GM21576 (cell line): Measurements from ENCODE around the gene RNF157.

Source experiments
- ATAC-seq: cut with Tn5 transposase; IDR thresholded peaks from one replicate; pipeline ENCODE4 v1.9.1; 2021; ENCODE audit warnings: mild to moderate bottlenecking, moderate library complexity; ENCODE audit not compliant: unreplicated experiment

RNF157 gene

DNA sequence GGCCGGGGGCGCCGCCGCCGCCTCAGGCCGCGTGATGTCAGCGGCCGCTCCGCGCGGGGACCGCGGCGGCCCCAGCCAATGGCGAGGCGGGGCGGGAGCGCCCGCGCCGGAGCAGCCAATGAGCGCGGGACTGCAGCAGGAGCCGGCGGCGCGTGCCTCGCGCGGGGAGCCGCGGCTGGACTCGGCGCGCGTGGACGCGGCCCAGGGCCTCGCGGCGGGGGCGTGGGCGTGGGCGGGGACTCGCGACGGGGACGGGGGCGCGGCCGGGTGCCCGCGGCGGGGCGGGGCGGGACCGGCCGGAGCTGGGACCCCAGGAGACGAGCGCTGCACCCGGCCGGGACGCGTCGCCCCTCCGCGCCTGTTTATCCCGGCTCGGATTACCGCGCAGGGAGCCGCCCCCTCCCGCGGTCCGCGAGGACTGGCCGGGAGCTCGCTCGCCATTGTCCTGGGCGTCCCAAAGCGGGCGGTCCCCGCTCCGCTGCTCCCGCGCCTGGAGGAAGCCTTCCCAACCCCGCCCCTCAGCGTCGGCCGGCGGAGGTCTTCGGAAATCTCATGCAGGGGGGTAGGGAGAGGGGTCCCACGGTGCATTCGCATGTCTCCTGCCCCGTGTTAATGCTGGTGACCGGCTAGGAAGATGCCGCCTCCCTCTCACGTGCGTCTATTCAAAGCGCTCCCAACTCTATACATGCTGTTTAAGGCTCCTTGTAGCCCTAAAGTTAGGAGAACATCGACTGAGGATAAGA lies at the start of gene RNF157:
Gene RNF157 (minus strand): TSS at position 33 of the 743 bp plus-strand sequence. CDS start 253 bp downstream, outside the sequence.
- peak; percentile 59 for ATAC-seq

DNA sequence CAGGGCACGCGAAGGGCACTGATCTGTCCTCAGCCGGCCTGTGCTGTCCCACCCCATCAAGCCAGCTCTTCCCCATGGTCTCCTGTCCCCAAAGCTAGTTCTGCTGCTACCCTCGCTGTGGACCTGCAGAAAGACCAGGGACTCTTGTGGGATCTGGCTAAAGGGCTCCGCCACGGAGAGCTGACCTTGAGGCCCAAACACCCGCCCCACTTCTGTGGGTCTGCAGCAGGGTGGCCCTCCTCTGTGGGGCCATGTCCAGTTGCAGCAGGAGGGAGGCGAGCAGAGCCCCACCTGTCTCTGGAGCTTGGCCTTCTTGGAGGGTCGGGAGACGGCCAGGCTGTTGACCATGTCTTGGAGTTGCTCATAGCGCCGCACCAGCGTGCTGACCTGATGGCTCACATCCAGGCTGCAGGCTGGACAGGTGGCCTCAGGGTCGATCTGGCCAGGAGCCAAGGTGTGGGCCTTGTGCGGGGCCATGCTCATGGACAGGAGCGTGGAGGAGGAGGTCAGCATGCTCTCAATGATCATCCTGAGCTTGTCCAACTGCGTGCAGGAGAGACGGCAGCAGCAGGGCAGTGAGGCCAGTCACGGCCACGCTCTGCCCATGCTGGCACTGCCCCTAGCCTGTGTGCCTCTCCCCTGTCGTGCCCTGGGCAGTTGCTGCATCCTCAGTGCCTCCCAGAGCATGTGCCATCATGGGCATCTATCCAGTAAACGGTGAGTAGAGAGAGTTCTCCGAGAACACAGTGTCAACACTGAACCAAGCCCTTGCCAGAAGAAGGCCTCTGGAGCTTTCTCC lies 41.5 kb upstream of the RNF157 start:
- no peak for ATAC-seq

DNA sequence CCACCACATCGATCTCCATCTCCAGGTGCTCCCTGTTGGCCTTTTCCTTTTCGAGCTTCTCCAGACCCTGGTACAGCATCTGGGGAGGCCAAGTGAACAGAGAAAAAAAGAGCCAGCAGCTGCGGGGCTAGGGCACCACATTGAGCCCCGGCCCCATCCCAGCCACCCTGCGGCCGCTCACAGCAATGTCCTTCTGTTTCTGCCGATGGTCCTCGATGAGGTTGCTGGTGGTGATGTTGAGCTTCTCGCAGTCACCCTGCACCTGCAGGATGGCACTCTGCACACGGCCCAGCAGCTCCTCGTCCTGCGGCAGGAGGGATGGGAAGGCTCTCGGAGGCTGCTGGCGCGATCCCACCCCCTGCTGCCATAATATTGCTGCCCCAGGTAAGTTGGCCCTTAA lies 40.4 kb upstream of the RNF157 start:
- no peak for ATAC-seq

DNA sequence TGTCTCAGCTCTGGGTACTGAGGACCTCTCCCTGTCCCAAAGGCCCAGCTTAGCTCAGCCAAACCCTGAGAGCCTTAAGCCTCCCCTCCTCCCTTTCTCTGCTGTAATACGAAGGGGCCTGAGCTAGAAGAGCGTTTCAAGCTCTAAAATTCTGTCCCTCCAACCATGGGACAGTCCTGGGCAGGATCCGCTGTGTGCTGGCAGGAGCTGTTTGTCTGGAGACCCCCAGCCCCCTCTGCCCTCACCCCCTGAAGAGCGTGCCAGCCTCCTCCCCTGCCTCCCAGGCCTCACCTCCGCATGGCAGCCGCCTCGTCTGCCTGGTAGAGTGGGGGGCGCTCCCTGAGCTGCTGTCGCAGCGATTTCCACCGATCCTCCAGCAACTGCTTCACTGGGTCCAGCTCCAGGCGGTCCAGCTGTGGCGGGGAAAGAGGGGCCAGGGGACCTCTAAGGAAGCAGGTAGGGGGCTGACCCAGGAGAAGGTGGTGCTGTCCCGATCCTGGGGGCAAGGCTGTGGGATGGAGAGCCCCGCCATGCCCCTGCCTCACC lies 39.5 kb upstream of the RNF157 start:
- no peak for ATAC-seq

DNA sequence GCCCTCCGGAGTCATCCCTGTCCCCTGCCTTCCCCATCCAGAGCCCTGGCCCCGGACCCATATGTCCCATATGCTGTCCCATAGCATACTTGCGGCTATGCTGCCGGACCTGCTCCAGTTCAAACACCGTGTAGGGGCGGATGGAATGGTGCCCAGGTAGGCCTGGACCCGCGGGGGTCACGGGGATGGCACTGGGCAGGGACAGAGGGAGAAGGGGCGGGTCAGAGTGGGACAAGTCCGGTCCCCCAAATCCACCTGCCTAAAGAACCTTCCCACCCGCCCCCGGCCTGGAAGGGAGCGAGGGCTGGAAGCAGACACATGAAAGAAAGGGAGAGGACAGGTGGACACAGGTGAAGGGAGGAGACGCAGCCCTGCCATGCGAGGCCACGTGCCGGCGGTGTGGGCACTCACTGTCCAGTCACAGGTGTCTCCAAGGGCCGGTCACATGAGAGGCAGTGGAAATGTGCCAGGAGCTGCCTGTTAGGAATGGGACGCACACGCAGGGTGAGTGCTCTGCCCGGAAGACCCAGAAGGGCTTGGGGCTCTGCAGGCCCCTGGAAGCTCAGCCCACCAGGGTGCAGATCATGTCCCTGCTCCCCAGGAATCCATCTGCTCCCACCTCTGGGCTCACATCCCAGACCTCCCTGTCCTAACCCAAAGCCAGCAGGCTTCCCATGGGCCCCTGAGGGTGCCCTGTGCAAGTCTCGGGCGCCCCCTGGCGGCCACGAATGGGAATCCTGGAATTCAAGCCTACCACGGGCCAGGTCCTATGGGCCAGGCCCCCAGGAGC lies 38.9 kb upstream of the RNF157 start:
- no peak for ATAC-seq

DNA sequence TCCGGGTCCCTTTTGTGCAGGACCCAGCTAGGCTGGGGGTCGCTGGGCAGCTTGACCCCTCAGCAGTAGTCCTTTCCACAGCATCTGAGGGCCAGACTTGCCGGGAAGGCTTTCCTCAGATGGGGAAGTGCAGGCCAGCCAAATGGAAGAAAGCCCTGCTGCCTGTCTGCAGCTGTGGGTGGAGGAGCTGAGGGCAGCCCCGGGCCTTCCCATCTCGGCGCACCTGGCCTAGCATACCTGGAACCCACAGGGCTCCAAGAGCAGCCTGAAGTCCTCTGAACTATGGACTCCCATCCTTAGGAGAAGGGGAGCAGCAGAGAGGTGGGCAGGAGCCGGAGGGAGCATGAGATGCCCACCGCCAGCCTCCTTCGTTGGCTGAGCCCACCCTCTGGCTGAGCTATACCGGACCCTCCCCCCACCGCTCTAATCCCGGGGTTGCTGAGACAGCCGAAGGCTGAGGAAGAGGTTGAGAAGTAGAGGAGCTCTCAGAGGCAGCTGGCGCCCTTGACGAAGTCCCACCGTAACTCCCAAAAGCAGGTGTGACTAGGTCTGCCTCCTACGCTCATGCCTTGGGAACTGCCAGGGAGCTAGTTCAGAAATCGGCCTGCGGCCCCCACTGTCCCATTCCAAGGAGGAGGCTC lies 38.1 kb upstream of the RNF157 start:
- ATAC-seq = no peak

DNA sequence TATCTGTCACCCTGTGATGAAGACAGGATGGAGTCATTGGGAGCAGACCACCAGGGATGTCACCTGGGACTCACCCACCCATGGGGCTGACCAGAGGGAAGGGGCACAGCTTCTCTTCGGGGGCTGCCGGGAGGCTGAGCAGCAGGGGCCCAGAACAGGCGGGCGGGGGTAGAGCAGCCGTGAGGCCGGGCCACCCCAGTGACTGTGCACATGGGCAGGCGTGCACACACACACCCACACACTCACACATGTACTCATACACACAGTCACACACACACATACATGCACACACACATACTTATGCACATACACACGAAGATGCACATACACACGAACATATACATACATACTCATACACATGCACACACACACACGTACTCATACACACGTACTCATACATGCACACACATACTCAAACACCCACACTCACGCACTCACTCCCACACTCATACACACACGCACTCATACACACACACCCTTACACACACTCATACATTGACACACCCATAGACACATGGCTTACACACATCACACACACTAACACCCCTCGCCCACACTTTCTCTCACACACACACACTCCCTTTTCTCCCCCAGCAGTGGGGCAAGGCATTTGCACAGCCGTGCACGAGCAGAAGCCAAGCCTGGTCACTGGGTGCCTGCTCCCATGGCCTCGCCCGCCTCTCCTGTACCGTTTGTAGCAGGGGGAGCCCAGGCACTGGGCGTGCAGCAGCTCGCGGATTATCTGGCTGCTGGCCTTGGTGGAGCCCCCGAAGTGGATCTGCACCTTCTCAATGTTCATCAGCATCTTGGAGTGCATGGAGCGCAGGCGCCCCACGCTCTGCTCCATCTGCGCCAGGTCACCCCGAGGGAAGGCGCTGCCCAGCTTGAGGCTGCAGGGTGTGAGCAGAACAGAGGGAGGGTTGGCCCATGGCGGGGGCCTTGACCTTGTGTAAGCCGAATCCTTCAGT lies 37.3 kb upstream of the RNF157 start:
- ATAC-seq = no peak

DNA sequence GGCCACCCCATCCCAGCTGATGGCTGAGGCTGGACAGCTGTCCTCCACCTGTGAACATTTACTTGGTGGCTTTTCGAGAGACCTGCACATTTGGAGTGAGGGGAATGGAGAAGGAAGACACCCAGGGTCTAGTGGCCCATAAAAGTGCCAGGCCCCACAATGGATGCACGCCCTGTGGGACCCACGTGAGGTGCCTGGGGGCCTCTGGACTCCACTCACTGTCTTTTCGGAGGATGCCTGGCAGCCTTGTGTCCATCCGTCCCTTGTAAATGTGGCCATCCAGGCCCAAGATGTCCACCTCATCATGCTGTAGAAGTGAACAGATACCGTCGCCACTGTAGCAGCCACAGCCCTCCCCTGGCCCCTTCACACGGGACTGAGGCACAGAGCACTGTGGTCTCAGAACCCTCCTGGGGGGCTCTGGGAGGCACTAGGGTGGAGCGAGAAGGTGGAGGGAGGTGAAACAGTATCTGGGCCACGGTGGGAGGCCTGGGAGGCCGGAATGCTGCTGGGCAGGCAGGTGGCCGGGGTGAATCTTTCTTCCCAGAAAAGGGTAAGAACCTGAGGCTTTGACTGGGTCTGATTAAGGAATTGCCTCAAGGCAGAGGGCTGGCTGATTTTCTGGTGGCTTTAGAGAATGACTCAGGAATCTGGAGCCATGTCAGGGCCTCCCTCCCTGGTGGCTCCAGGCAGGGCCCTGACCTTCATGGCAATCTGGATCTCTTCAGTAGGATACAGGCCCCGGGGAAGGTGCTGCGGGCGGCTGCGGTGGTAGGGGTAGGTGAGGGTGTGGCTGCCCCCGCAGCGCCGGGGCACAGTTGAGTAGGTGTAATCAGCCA lies 36.4 kb upstream of the RNF157 start:
- ATAC-seq = no peak

DNA sequence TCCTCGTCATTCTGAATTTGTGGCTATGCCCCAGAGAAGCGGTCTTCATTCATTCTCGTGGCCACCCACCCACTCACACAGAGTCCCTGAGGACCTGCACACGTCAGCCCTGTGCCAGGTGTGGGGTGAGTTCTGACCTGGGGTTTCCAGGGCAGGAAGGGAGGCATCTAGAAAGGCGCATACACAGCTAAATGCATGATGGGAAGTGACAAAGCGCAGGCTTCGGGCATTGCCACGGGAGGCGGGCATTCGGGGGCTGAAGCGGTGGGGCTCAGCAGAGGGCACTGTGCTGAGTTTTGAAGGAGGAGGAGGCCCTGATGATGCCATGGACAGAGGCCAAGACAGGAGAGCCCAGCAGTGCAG lies 35.8 kb upstream of the RNF157 start:
- ATAC-seq = no peak

DNA sequence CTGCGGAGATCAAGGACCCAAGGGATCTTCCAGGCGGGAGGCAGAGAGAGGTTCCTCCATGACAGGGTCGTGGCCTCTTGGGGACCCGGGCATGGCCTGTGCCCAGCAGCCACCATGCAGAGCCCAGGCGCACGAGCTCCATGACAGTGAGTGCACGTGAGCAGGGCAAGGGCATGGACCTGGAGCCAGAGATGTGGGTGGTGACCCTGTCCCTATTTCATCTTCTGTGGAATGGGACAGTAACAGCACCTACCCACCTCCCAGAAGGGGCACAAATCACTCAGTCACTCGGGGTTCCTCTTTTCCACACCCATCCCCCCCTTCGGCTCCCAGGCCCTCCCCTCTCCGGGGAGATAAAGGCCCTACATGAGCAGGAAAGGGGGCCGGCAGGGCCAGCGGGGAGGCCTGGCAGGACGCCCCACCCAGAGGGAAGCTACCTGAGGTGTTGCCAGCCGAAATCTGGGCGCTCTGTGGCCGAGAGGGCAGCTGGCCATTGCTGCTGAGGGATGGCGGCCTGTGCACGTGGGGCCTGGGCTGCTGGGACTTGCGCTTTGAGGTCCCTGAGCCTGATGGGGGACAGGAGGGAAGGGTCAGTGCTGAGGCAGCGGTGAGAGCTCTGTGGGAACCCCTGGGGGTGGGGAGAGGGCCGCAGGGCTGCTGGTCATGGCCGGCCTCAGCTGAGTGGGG lies 35.2 kb upstream of the RNF157 start:
- ATAC-seq = no peak

DNA sequence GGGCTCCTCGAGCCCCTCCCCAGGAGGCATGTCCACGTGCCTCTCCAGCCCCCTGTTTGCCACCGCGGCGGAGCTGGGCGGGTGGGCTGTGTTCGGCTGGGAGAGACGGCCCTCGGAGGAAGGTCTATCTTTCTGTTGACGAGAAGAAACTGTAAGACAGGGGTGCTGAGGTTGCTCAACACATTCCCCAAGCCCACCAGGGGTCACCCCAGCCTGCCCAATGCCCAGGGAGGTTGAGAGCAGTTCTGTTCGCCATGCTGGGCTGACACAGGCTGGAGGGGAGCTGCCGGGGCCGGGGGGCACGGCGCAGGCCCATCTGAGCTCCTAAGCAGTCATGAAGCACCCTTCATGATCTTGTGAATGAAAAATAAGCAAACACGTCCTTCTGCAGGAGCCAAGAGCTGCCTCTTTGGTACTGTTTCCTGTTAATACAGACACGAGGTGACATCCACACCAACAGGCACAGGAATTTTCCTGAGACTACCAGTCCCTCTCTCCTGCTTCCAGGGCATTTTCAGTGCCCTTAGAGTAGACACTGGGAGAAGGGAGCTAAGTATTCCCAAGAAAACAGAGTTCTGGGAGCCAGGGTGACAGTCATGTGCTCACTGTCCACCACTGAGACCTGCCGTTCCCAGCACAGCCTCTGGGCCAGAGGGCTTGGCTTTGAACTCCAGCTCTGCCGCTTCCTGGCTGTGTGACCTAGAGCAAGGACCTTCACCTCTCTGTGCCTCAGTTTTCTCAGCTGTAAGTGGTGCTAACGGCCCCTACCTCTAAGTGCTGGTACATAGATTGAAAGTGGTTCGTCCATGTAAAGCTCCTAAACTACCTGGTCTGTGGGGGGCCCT lies 34.0 kb upstream of the RNF157 start:
- ATAC-seq = no peak

DNA sequence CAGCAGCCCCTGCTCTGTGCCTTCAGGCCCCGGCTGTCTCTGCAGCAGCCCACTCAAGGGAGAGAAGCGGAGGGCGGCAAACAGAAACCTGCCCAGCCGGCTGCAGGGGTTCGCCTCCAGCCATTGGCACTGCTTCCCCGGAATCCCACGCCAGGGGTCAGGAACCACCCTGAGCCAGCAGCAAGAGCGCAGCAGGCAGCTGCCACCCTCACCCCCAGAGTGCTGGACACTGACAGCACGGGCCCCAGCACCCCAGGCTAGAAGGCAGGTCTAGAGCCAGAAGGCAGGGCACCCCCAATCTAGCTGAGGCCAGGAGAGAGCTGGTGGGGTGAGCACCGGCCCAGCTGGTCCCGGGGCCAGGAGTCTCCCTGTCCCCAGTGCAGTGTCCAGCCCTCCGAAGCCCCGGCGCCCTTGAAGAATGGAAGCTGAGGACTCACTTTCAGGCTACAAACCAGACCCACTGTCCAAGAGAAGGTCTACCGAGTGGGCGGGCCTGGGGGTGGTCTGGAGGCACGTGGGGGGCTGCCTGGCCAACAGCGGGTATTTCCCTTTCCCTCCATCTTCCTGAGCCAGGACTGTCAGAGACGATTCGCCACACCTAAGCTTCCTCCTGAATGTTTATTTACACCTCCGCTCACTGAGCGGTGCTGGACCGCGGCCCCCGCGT lies 33.3 kb upstream of the RNF157 start:
- ATAC-seq = no peak

DNA sequence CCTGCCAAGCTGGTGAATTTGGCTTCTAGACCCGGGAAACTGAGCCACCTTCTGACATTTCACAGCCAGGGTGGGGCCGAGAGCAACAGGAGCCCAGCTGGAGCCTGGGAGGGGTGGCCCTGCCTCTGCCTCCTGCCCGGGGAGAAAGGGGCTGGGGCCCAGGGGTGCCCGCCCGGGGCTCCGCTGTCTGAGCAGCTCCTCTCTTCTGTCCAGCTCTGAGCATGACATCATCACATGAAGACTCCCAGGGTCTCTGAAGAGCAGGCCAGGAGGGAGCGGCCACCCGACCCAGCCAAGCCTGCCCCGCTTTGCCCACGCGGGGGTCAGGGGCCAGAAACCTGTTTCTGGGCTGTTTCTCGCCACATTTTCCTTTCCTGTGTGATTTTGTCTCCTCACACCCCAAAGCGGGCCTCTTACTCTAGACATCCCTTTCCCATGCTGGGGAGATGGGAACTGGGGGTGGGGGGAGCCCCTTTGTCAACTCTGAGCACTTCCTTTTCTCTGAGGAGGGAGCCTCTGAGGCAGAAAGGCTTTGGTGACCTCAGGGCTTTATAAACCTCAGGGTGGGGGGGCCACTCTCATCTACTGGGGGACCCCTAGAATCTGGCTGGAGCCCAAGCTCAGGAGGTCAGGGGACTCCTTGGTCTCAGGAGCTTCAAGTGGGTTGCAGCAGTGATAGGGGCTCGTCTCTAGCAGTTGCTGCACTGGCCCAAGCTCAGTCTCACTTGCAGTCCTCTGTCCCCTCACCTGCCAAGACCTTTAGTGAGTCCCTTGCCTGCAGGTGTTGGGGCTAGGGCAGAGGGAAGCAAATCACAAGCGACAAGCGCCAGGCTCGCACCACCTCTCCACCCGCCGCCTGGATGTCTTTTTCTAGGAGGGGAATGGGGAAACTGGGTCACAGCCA lies 32.5 kb upstream of the RNF157 start:
- ATAC-seq = peak; percentile 3

DNA sequence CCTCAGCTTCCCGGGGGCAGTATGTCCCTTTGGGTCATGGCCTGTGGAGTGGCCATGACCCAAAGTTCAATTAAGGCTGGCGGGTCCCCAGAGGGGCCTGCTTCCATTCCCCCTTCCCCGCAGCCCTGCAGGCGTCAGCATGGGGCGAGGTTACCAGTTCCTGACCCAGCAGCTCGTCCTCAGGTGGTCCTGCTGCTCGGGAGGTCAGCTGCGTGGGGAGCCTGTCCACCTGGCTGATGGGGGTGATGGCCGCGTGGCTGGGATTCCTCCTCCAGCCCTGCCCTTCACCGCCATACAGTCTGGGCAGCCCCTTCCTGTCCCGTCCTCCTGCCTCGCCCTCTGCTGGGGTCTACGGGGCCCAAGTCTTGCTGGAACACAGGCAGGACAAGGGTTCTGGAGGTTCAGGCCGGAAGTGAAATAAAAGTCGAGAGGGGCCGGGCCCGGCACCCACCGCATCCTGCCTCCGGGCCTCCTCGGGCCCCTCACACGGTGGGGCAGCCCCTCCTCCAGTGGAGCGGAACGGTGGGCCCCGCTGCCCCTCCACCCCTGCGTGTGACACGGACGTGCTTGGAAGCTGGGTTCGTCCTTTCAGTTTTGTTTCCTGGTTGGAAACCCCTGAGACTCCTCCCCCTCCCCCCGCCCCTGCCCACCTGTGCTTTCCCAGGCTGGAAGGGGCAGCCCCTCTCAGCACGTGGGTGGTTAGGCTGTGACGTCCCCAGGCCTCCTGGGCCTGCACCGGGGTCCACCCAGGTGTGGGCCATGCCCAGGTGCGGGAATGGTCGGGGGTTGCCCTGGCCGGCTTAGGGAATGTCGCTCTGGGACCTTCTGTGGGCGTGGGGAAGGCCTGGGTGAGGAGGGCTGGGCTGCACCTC lies 31.6 kb upstream of the RNF157 start:
- ATAC-seq = peak; percentile 40
